Measurements from ENCODE around the gene MMP11.

The MMP11 gene

GRCh38 chr22:23806837-23807236, 34.2 kb downstream of the MMP11 start:
- DNase-seq = no peak

GRCh38 chr22:23812378-23812777, 39.7 kb downstream of the MMP11 start:
- DNase-seq = no peak

- no peak for DNase-seq
Measured at GRCh38 chr22:23815541-23816155, 43.0 kb downstream of the MMP11 start.

- no peak for DNase-seq
Measured at GRCh38 chr22:23816156-23816976, 43.7 kb downstream of the MMP11 start.

- DNase-seq = no peak
Measured at GRCh38 chr22:23817146-23817545, 44.5 kb downstream of the MMP11 start.

- no peak for DNase-seq
Measured at GRCh38 chr22:23818541-23818940, 45.9 kb downstream of the MMP11 start.

- DNase-seq = no peak
Measured at GRCh38 chr22:23820748-23821211, 48.1 kb downstream of the MMP11 start.

- no peak for DNase-seq
Measured at GRCh38 chr22:23822101-23822671, 49.5 kb downstream of the MMP11 start.

- DNase-seq = no peak
Measured at GRCh38 chr22:23823331-23823791, 50.7 kb downstream of the MMP11 start.

GRCh38 chr22:23824476-23825245, 52.0 kb downstream of the MMP11 start:
- no peak for DNase-seq

- DNase-seq = no peak
Measured at GRCh38 chr22:23825246-23825905, 52.7 kb downstream of the MMP11 start.

- DNase-seq = no peak
Measured at GRCh38 chr22:23826510-23827350, 54.1 kb downstream of the MMP11 start.

- DNase-seq = no peak
Measured at GRCh38 chr22:23827351-23827995, 54.8 kb downstream of the MMP11 start.

GRCh38 chr22:23828800-23829680, 56.4 kb downstream of the MMP11 start:
- DNase-seq = no peak

- no peak for DNase-seq
Measured at GRCh38 chr22:23829845-23830372, 57.3 kb downstream of the MMP11 start.

- DNase-seq = no peak
Measured at GRCh38 chr22:23831261-23831660, 58.6 kb downstream of the MMP11 start.

- DNase-seq = no peak
Measured at GRCh38 chr22:23831781-23832180, 59.1 kb downstream of the MMP11 start.

- no peak for DNase-seq
Measured at GRCh38 chr22:23832226-23833016, 59.8 kb downstream of the MMP11 start.
